ENCODE measurements around the gene ZNF462.

DNA sequence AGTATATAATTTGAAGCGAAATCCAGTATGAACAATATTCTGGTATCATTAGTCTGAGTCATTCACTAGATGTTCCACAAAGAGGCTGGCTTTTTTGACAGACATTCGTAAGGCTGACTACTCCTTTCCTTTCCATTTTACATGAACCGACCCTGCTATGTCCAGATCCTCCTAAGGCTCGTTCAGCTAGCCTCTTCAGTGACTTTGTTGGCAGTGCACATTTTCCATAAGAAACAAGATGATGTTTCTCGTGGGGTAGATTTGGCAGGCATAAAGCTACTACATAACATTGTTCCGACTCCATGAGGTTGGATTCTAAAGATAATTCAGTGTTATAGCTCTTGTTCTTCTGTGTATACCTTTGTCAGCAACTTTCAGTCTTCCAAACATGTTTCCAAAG, 49.0 kb downstream of the ZNF462 start:
- TF ChIP-seq, protein P1, sequence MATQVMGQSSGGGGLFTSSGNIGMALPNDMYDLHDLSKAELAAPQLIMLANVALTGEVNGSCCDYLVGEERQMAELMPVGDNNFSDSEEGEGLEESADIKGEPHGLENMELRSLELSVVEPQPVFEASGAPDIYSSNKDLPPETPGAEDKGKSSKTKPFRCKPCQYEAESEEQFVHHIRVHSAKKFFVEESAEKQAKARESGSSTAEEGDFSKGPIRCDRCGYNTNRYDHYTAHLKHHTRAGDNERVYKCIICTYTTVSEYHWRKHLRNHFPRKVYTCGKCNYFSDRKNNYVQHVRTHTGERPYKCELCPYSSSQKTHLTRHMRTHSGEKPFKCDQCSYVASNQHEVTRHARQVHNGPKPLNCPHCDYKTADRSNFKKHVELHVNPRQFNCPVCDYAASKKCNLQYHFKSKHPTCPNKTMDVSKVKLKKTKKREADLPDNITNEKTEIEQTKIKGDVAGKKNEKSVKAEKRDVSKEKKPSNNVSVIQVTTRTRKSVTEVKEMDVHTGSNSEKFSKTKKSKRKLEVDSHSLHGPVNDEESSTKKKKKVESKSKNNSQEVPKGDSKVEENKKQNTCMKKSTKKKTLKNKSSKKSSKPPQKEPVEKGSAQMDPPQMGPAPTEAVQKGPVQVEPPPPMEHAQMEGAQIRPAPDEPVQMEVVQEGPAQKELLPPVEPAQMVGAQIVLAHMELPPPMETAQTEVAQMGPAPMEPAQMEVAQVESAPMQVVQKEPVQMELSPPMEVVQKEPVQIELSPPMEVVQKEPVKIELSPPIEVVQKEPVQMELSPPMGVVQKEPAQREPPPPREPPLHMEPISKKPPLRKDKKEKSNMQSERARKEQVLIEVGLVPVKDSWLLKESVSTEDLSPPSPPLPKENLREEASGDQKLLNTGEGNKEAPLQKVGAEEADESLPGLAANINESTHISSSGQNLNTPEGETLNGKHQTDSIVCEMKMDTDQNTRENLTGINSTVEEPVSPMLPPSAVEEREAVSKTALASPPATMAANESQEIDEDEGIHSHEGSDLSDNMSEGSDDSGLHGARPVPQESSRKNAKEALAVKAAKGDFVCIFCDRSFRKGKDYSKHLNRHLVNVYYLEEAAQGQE (IDR thresholded peaks at IDR 0.05; ENCODE audit: unreplicated experiment), result no peak
- TF ChIP-seq, protein P2, sequence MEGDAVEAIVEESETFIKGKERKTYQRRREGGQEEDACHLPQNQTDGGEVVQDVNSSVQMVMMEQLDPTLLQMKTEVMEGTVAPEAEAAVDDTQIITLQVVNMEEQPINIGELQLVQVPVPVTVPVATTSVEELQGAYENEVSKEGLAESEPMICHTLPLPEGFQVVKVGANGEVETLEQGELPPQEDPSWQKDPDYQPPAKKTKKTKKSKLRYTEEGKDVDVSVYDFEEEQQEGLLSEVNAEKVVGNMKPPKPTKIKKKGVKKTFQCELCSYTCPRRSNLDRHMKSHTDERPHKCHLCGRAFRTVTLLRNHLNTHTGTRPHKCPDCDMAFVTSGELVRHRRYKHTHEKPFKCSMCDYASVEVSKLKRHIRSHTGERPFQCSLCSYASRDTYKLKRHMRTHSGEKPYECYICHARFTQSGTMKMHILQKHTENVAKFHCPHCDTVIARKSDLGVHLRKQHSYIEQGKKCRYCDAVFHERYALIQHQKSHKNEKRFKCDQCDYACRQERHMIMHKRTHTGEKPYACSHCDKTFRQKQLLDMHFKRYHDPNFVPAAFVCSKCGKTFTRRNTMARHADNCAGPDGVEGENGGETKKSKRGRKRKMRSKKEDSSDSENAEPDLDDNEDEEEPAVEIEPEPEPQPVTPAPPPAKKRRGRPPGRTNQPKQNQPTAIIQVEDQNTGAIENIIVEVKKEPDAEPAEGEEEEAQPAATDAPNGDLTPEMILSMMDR (conservative IDR thresholded peaks at IDR 0.05; ENCODE audit: low read depth in 2 of 2), result no peak
- TF ChIP-seq EZH2 (IDR thresholded peaks at IDR 0.05; ENCODE audit: low read depth, unreplicated experiment), result no peak
